Measurements from ENCODE around the gene TRAK2. TPM values are rescaled to one million over a fixed set of nuclear protein-coding genes. Genes with fewer than 3 reads are reported as not detected.
"Not testable (repeated sequence)": the region's sequence is repeated elsewhere in the genome, so short reads cannot be mapped to it uniquely, and the experiment has no call there.

The TRAK2 gene
- total RNA-seq, 2 donors from 2014 or later = 16.9 to 18.9 TPM

GRCh38 chr2:201444746-201445465, 6.4 kb downstream of the TRAK2 start:
- H3K27ac ChIP-seq = no peak overlapping the region
- no peak for TF ChIP-seq CTCF (IDR thresholded peaks at IDR 0.05)
- TF ChIP-seq POLR2AphosphoS5 (IDR thresholded peaks at IDR 0.05) = no peak
- H3K4me1 ChIP-seq (replicated peaks) = no peaks in the 10 kb centered on the region
- no peaks in the 10 kb centered on the region for H3K27me3 ChIP-seq (replicated peaks; ENCODE audit: insufficient read depth)
- DNase-seq (ENCODE audit: low spot score) = no peak
- no peaks in the 10 kb centered on the region for H3K9me3 ChIP-seq
- H3K4me3 ChIP-seq = no peak overlapping the region
- H3K36me3 ChIP-seq = no peaks in the 10 kb centered on the region
- intact Hi-C loops (cut with DNase I) = no loop called here
- WGBS = 86% methylated on average over 3 of the region's 3 CpGs

- H3K4me1 ChIP-seq (replicated peaks) = no peaks in the 10 kb centered on the region
- DNase-seq (ENCODE audit: low spot score) = no peak
Observed at GRCh38 chr2:201441409-201441808, 9.8 kb downstream of the TRAK2 start.

GRCh38 chr2:201440182-201440581, 11.1 kb downstream of the TRAK2 start:
- Histone ChIP-seq H3K4me1 (replicated peaks) (no peaks in the 10 kb centered on the region), H3K9me3 (no peaks in the 10 kb centered on the region), H3K4me3 (no peak overlapping the region), H3K27me3 (replicated peaks; ENCODE audit: insufficient read depth) (no peaks in the 10 kb centered on the region), H3K27ac (peak overlapping the region in 1 of 2 donors; percentile 28), H3K36me3 (no peaks in the 10 kb centered on the region)
- TF ChIP-seq POLR2AphosphoS5 (IDR thresholded peaks at IDR 0.05) (peak; percentile 96), POLR2A (IDR thresholded peaks at IDR 0.05) (no peak)
- 44% methylated on average over 1 of the region's 1 CpG for WGBS
- intact Hi-C loops (cut with DNase I) = no loop called here
- peak; percentile 92 for DNase-seq (ENCODE audit: low spot score)

More at GRCh38 chr2:201441409-201441808, 9.8 kb downstream of the TRAK2 start:
- no peak overlapping the region for H3K4me3 ChIP-seq
- H3K27me3 ChIP-seq (replicated peaks; ENCODE audit: insufficient read depth) = no peaks in the 10 kb centered on the region
- WGBS = 82% methylated on average over 7 of the region's 7 CpGs
- no peaks in the 10 kb centered on the region for H3K9me3 ChIP-seq
- intact Hi-C loops (cut with DNase I) = no loop called here
- no peak overlapping the region for H3K27ac ChIP-seq
- H3K36me3 ChIP-seq = no peaks in the 10 kb centered on the region
- TF ChIP-seq POLR2A (IDR thresholded peaks at IDR 0.05) = no peak
- TF ChIP-seq POLR2AphosphoS5 (IDR thresholded peaks at IDR 0.05) = no peak
- no peak for TF ChIP-seq CTCF (IDR thresholded peaks at IDR 0.05)

GRCh38 chr2:201439336-201439922, 11.8 kb downstream of the TRAK2 start:
- H3K4me1 ChIP-seq (replicated peaks); H3K9me3 ChIP-seq; H3K27ac ChIP-seq; DNase-seq (ENCODE audit: low spot score); H3K4me3 ChIP-seq; H3K36me3 ChIP-seq; intact Hi-C loops (cut with DNase I); H3K27me3 ChIP-seq (replicated peaks; ENCODE audit: insufficient read depth): not testable (repeated sequence)
- 100% methylated on average over 1 of the region's 3 CpGs for WGBS

GRCh38 chr2:201436141-201436540, 15.1 kb downstream of the TRAK2 start:
- H3K4me3 ChIP-seq = no peak overlapping the region
- TF ChIP-seq POLR2A (IDR thresholded peaks at IDR 0.05) (no peak), CTCF (IDR thresholded peaks at IDR 0.05) (no peak), POLR2AphosphoS5 (IDR thresholded peaks at IDR 0.05) (no peak)
- DNase-seq (ENCODE audit: low spot score) = no peak
- H3K27ac ChIP-seq = no peak overlapping the region
- H3K36me3 ChIP-seq = no peaks in the 10 kb centered on the region
- WGBS = 90% methylated on average over 2 of the region's 2 CpGs
- no peaks in the 10 kb centered on the region for H3K4me1 ChIP-seq (replicated peaks)
- no peaks in the 10 kb centered on the region for H3K27me3 ChIP-seq (replicated peaks; ENCODE audit: insufficient read depth)
- H3K9me3 ChIP-seq = no peaks in the 10 kb centered on the region
- intact Hi-C loops (cut with DNase I) = no loop called here
